Eye (tissue), 1 donor: ENCODE measurements around the gene PLP1.

Experiments used
- DNase-seq: peaks from one replicate; pipeline ENCODE4 v3.0.0-alpha.2; 2015

Gene PLP1

GRCh38 chrX:103831342-103831802, 54.7 kb downstream of the PLP1 start:
- DNase-seq, result no peak

- DNase-seq, result peak; percentile 86
Observed at GRCh38 chrX:103831803-103832544, 55.3 kb downstream of the PLP1 start, which contains the start of gene RAB9B. Gene RAB9B (minus strand): TSS chrX:103832257. CDS start chrX:103825784, 6,473 bp downstream.

- no peak for DNase-seq
Observed at GRCh38 chrX:103839404-103839803, 62.8 kb downstream of the PLP1 start.
